ENCODE data around the gene MTG1.
"Not testable (repeated sequence)": the region's sequence is repeated elsewhere in the genome, so short reads cannot be mapped to it uniquely, and the experiment has no call there.

Gene MTG1

DNA sequence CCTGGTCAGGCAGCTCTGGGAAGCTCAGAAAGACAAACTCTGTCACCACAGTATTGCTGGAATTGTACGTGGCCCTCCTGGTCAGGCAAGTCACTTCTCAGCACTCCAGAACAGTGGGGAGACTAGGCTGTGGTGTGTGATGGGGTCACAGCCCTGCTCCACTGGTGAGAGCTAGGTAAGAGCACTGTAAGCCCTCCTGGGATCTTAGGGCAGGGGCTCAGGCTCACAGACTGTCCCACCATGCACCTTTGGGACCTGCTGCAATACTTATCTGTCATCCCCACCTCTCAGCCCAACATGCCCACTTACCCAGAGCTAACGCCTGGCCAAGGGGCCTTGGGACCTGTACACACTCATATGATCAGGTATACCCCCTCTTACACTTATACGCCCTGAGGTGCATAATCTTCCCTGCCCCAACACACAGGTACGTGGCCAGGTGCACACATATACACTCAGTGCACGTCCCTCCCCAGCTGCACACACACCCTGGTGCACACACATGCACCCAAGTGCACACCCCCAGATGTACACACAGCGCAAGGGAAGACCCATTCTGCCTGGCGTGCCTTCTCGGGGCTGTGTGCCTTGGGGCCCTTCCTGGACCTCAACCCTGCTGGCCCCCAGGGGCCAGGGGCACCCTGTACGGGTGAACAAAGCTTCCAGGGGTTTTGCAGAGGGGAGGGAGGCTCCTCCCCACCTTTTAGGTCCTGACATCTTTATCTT lies 38.1 kb downstream of the MTG1 start:
- DNase-seq, result not testable (repeated sequence)

DNA sequence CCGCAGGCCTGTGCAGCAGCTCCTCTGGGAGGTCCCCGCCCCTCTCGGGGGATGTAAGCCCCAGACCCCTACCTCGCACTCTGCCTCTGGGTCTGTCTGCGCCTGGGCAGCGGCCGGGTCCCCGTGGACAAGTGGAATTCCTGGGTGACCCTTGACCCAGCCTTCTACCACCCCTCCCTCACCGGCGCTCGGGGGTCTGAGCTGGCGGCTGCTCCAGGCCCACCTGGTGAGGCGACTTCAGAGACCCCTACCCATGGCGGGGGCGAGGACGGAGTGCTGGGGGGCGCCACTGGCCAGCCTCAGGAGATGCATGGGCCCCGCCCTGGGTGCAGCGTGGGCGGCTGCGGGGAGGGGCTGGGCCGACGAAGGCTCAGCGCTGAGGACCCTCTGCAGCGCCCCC lies 38.8 kb downstream of the MTG1 start:
- not testable (repeated sequence) for DNase-seq

DNA sequence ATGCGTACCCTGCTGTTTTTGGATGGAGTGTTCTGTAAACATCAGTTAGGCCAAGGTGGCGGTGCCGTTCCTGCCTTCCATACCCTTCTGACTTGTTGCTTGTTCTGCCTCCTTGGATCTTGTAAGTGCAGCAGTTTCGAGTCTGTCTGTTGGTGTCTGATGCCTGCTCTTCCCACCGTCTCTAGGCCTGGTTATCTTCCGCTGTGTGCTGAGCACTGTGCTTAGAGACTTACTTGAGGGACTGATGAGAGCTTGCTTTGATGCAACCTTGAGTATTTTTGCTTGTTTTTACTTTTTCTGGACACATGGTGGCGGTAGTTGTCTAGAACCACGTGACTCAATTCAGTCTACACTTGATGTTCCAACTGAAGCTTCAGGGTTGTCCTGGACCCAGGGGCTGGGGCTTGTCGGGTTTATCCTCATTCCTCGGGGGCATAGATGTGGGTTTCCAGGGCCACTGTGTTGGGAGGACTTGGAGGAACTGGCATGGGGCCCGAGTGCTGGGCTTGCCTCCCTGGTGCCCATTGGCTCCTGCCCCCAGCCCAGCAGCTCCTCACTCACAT lies 44.8 kb downstream of the MTG1 start:
- no peak for DNase-seq

DNA sequence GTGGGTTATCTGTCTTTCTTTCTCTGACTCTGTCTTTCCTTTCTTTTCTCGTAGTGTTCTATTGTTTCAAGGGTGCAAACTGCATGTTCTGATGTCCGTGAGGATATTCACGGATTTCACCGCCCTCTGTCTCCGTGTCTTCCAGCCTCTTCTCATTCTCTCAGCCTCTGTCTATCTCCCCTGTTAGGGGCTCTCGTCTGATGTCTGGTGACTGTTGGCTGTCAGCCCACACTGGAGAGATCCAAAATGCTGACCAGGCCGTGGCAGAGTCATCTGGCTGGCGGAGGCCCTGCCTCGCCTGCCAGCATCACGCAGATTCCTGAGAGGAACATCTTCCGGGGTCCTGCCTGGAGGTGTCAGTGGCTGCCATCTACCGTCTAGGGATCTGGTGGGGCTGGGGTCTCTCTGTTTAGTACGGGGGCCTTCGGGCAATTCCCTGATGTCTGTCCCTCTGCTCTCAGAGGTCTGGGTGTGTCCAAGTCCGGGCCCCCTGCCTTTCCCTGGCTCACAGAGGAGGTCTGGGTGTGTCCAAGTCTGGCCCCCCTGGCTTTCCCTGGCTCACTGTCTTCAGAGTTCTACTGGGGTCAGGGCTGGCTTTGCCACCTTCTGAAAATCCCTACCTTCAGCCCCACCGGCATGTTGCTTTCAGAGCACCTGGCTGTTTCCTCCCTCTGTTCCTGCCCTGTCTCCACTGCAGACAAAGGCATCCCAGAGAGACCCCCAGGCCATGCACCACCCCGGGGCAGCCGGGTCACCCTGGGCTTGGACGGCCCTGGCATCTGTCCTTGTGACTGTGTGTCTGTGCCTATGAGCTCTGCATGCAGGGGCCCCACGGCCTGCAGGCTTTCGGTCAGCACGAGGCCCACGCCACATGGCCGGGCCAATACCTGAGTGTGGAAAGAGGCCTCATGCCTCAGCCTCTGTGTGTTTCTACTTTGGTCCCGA lies 45.8 kb downstream of the MTG1 start:
- DNase-seq, result no peak

DNA sequence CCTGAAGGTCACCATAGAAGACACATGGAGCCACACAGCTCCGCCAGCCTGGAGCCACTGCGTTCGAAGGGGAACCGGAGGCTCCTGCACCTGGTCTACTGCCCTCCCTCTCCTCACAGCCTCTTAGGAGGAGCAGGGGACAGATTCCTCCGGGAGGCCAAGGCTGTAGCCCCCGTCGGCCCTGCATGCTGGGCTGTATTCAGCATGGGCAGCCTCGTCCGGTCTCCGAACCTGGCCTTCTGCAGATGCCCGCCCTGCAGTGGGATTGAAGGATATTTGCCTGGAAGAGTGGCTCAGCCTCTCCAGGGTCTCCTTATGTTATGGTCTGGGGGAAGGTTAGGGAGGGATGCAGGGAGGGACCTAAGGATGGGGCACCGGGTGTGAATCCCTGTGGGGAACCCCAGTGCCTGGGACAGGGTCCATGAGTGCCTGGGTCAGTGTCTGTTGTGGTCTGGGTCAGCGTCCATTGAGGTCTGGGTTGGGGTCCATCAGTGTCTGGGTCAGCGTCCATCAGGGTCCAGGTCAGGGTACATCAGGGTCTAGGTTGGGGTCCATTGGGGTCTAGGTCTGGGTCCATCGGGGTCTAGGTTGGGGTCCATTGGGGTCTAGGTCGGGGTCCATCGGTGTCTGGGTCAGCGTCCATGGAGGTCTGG lies 46.8 kb downstream of the MTG1 start:
- DNase-seq, result no peak

DNA sequence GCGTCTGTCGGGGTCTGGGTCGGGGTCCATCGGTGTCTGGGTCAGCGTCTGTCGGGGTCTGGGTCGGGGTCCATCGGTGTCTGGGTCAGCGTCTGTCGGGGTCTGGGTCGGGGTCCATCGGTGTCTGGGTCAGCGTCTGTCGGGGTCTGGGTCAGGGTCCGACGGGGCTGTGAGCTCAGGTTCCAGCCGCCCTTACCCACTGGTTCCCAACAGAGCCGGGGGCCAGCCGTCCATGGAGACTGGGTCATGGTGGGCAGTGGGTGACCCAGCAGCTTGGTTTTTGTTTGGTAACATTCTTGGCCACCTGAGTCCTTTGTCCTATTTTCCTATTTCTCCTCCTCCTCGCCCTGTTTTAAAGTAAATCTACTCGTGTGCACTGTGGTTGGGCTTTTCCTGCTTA lies 47.4 kb downstream of the MTG1 start:
- not testable (repeated sequence) for DNase-seq

DNA sequence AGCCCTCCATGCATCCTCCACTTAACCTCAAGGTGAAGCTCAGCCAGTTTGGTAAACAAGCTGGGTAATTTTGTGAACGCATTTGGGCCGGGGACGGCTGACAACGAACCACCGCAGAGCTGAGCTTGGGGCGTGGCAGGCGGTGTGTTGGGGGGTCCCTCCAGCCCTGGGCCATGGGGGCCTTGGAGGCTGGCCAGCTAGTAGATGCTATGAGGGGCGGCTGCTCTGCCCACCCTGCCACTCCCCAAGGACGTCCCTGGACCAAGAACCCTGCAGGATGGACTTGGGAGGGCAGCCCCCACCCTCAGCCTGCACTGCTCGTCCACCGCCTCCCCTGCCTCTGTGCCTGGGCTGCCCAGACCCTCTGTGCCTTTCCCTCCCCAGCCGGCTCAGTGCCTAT lies 47.8 kb downstream of the MTG1 start:
- DNase-seq, result no peak

DNA sequence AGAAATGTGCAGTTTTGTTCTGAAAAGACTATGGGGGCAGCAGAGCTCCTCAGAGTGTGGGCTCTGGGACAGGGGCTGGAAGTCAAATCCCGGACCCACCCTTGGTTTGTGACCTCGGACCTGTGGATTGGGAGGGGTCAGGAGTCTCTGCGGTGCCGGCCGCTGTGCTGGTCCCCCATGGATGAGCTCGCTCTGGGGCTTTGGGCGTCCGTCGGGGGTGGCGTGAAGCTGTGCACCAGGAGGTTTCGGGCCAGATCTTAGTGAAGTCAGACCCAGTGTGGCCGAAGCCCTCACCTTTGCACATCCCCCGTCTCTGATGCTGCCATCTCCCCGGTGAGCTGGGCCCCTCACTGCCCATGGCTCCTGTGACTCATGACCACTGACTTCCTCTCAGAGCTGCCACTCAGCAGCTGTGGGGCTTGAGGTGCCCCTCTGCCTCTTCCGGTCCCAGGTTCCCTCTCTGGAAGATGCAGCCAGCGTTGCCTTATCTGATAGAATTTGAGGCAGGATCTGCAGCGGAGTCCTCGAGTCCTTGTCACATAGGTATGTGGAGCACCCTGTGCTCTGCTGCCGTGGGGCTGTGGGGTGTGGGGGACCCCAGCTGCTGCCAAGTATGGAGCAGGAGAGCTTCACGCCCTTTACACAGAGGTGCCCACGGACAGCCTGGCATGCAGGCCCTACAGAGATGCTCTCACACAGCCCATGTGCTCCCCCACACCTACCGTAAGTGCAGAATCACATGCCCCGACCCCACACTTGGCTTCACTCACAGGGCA lies 48.4 kb downstream of the MTG1 start:
- DNase-seq, result no peak

DNA sequence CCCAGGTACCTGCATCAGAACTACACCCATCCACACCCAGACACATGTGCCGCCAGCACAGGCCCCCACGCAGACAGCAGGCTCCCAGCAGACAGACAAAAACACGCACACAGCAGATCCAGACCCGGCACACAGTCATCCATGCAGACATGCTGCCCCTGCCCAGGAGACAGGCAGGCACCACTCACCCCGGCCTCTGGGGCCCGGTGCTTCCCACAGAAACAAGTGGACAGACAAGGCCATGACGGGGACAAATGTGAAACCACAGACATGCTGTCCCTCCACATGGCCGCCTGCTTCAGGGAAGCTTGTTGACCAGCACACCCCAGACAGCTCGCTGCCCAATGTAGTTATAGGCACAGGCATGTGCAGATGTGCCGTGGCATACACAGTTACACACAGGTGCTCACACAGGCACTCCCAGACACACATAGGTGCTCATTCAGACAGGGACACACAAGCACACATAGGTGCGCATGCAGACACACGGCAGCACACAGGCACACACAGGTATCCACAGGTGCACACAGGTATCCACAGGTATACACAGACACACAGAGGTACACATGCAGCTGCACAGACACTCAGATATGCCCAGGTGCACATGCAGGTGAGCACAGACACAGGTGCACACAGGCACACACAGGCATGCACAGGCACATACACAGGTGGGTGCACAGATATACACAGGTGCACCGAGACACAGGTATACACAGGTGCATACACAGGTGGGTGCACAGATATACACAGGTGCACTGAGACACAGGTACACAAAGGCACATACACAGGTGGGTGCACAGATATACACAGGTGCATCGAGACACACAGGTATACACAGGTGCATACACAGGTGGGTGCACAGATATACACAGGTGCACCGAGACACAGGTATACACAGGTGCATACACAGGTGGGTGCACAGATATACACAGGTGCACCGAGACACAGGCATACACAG lies 49.3 kb downstream of the MTG1 start:
- DNase-seq, result no peak

DNA sequence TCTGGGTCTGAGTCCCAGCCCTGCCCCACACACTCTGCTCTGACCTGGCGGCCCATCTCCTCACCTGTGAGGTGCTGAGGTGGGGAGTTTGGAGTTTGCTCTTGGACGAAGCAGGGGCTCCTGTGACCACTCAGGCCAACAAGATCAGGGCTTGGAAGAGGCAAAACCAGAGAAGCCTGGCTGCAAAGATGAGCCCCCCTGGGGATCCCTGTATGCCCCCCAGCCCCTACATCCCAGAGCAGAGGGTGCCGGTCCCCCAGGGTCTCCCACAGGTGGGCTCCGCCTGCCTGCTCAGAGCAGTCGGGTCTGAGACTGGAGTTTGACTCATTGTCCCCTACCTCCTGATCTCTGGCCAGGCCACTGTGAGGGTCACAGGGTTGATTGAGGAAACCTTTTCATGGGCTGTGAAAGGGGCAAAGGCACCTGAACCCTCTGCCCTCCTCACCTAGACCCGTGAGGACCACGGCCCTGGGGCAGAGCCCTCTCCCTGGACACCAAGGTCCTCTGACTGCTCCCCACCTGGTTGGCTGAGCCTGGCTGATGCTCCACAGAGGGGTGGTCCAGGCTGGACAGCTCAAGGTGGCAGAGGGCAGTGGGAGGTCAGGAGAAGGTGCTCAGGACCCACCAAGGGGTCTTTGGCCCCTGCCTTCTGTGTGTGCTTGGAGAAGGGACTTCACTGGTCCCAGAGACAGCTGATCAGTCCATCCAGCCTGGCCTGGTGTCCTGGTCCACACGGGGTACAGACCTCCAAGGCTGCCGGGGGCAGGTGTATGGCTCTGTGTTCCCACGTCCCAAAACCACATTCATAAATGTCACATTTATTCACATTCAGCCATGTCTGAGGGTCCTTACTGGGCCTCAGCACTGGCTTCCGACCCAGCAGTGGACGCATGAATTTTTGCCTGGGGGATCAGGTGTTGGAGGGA lies 50.6 kb downstream of the MTG1 start:
- DNase-seq, result no peak

DNA sequence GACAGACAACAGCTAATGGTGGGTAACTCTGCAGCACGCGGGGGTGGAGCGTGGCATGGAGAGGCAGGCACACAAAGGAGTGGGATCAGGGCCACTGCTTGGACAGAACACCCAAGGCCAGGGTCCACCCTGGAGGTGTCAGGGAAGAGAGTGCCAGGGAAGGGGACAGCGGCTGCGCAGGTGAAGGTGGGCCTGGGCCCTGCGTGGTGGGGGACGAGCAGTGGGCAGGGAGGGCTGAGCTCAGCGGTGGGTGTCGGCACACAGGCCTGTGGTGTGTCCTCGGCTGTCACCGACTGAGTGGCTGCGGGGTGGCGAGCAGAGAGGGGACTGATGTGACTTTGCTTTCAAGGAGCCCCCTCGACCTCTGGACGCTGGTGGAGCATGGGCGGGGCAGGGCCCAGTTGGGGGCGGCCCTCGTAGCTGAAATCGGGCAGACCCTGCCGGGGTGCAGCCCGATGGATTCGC lies 51.3 kb downstream of the MTG1 start:
- no peak for DNase-seq

DNA sequence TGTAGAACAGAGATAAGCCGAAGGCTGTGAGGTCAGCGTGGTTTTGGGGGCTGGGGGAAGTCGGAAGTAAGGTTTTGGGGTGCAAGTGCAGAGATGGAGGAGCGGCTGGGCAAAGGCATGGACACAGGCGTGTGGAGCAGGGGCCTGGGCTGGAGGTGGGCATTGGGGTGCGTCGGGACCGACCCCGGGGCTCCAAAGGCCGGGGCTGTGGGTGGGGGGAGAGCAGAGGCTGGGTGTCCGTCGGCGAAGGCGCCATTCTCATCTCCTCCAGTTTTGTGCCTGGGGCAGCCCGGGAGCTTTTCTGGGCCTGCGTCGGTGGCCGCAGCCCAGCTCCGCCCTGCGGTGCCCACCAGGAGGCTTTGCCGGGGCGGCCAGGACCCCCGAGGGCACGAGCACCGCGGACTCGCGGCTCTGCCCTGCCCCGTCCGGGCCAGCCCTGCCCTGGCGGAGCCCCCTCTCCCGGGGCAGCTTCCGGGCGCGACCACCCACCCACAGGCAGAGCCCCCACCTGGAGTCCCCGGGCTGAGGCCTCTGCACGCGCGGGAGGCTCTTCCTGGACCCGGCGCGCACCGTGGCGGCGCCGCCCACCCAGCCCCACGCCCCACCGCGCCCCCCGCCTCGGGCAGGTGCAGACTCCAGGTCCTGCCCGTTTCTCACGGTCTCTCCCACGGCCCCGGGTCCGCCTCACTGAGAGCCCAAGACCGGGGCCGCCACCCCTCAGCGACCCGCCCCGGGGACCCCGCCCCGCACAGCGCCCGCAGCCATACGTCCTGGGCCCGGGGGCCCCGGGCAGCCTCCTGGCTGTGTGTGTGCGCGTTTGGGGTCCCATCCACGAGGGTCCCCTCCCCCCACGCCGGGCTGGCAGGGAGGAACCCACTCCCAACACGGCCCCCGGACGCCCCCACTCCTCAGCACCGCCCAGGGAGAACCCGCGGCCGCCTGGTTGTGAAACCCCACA lies 52.1 kb downstream of the MTG1 start:
- DNase-seq, result no peak

DNA sequence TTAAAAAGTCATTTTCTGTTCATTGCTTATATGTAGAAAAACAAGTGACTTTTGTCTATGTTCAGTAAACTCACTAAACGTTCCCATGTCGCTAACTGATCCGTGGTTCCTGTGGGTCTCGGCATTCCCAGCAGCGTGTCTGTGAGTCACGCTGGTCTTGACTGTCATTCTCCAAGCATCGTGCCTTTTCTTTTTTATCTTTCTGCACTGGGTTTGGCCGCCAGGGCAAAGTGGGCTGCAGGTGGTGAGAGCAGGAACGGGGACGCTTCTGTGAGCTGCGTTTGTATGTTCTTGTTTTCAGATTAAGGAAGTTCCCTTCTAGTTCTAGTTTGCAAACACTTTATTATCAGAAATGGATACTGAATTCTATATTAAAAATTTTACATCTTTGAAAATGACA lies 53.0 kb downstream of the MTG1 start:
- DNase-seq, result no peak

DNA sequence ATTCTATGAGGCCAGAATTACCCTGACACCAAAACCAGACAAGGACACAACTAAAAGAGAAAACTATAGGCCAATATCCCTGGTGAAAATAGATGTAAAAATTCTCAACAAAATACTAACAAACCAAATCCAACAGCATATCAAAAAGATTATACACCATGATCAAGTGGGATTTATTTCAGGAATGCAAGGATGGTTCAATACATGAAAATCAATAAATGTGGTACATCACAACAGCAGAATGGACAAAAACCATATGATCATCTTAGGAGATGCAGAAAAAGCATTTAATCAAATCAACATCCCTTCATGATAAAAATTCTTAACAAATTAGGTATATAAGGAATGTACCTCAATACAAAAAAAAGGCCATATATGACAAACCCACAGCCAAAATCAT lies 54.2 kb downstream of the MTG1 start:
- DNase-seq, result no peak

DNA sequence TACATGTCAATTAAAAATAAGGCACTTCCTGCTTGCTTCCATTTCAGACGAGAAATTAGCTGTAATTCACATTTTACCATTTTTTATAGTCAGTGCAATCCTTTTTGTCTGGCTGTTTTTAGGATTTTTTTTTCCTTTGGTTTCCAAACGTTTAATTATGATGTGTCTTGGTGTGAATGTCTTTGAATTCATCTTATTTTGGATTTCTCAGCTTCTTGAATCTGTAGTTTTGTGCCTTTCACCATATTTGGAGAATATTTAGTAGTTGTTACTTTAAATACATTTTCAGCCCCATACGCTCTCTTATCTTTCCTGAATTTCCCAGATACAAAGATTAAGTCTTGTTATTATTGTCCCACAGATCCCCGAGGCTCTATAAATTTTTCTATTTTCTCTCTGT lies 57.4 kb downstream of the MTG1 start:
- no peak for DNase-seq

DNA sequence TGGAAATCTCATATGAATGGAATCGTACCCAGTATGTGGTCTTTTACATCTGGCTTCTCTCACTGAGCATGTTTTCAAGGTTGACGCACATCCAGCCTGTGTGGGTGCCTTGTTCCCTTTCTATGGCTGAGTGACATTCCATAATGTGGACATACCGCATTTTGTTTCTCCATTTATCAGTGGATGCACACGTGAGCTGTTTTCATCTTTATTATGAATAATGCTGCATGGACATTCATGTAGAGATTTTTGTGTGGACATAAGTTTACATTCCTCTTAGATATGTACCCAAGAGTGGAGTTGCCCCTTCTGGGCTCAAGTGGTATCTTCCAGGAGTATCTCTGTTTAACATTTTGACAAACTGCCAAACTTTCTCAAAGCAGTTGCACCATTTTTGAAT lies 58.5 kb downstream of the MTG1 start:
- no peak for DNase-seq

DNA sequence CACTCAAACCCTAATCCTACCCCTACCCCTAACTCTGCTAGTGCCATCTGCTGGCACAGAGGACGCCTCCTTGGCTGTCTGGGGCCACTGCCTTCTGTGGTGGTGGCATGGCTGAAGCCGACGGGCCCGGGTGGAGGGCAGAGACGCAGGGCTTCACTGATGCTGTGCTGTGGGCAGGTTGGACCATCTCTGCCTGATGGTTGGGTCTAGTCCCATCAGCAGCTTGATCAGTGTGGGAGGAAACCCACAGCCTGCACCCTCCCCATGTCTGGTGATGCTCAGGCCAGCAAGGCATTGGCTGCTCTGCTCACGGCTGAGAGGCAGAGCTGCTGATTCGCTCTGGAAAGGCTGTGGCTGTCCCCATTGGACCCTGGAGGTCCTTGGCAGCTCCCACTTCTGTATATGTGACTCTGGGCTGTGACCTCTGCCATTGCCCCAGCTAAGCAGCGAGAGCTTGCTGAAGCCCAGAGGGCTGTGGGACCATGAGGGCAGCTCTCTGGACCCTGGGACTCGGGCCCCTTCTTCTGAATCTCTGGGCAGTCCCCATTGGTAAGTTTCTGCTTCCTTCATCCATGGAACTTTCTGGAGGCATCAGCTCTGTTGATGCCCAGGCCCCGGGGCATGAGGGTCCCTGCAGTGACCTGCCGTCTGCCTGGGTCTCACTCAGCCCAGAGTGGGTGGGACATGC lies 59.7 kb downstream of the MTG1 start, which contains the start of gene SCART1:
Gene SCART1 (plus strand): TSS at position 430 of the 688 bp plus-strand sequence. CDS start 53 bp downstream, at position 483.
- DNase-seq, result no peak
